Suppressor macrophage treated with lipopolysaccharide for 1 hour (primary cell): ENCODE results near the gene PROSER2.
"Not testable (repeated sequence)": the region's sequence is repeated elsewhere in the genome, so short reads cannot be mapped to it uniquely, and the experiment has no call there.

Experiments used
- DNase-seq, 3 donors: peaks; one replicate each; pipeline ENCODE4 v3.0.0-alpha.2; 2020 to 2022

Gene PROSER2

GRCh38 chr10:11838298-11838852 is 15.2 kb downstream of the PROSER2 start:
- DNase-seq: no peak

- no peak for DNase-seq
These were observed 18.2 kb downstream of the PROSER2 start for GRCh38 chr10:11841375-11841774.

GRCh38 chr10:11842411-11842810 is 19.3 kb downstream of the PROSER2 start:
- peak in 1 of 3 donors; percentile 8 for DNase-seq

GRCh38 chr10:11845113-11845512 is 22.0 kb downstream of the PROSER2 start:
- DNase-seq: no peak

GRCh38 chr10:11846542-11846941 is 23.4 kb downstream of the PROSER2 start:
- DNase-seq: no peak

GRCh38 chr10:11849277-11849676 is 26.1 kb downstream of the PROSER2 start:
- no peak for DNase-seq

- peak; percentile 54 to 59 (median 59) for DNase-seq
These were observed 26.8 kb downstream of the PROSER2 start for GRCh38 chr10:11849911-11850310.

GRCh38 chr10:11851910-11852309 is 28.8 kb downstream of the PROSER2 start:
- no peak for DNase-seq

- not testable (repeated sequence) for DNase-seq
These were observed 29.5 kb downstream of the PROSER2 start for GRCh38 chr10:11852637-11853036.

- no peak for DNase-seq
These were observed 30.3 kb downstream of the PROSER2 start for GRCh38 chr10:11853468-11853867.

- DNase-seq: no peak
These were observed 31.1 kb downstream of the PROSER2 start for GRCh38 chr10:11854301-11854700.

GRCh38 chr10:11856089-11856488 is 32.9 kb downstream of the PROSER2 start:
- no peak for DNase-seq

- no peak for DNase-seq
These were observed 33.5 kb downstream of the PROSER2 start for GRCh38 chr10:11856678-11857077.

- DNase-seq: no peak
These were observed 34.9 kb downstream of the PROSER2 start for GRCh38 chr10:11858093-11858492.

GRCh38 chr10:11861341-11861740 is 38.2 kb downstream of the PROSER2 start:
- no peak for DNase-seq

GRCh38 chr10:11861811-11862428 is 38.8 kb downstream of the PROSER2 start:
- DNase-seq: no peak

GRCh38 chr10:11863353-11864109 is 40.4 kb downstream of the PROSER2 start:
- DNase-seq: no peak

GRCh38 chr10:11864727-11865126 is 41.6 kb downstream of the PROSER2 start:
- no peak for DNase-seq

- DNase-seq: no peak
These were observed 42.4 kb downstream of the PROSER2 start for GRCh38 chr10:11865561-11865960.

GRCh38 chr10:11866199-11866925 is 43.2 kb downstream of the PROSER2 start:
- no peak for DNase-seq

GRCh38 chr10:11869219-11869618 is 46.1 kb downstream of the PROSER2 start:
- DNase-seq: no peak

- DNase-seq: no peak
These were observed 46.7 kb downstream of the PROSER2 start for GRCh38 chr10:11869743-11870460.

GRCh38 chr10:11870461-11870780 is 47.3 kb downstream of the PROSER2 start:
- DNase-seq: no peak
